ENCODE results near the gene NUAK1.

The NUAK1 gene

DNA sequence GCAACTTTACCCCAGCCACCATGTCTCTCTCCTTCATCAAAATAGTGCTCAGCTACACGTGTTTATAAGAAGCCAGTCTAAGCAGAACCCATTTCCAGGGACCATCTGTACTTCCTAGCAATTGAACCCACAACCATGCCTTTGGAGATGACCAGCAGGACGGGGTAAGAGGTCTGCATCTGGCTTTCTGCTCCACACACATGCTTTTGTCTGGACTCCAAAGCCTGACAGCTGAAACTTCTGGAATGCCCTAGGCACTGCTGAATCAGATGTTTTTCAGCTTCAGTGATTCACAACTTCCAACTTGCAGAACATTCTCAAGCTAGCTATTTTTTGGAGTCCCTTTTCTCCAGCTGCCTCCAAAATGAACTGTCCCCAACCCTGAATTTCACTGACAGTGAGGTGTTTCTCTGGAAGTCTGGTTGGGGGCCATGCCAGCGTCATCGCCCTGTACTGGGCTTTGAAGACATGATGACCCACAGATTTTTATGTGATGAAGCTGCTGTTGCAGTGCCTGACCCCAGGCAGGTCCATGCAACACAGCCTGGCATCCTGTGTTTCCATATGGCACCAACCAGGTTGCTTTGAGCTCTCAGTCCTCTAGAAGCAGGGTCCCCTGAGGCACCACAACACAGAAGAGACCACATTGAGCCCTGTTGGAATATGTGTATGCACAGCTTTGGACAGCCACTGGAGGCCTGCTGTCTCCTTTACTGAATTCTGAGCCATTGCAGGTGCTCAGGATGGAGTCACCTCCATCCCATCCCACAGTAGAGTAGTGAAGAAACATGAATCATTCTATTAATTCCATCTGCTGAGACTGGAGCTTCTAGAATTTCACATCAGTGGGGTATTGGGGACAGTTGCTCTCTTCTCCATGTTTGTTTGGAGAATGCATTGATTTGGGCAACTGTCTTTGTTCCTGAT lies 80.2 kb downstream of the NUAK1 start:
- H3K27ac ChIP-seq (replicated peaks; ENCODE audit: low read length) = no peak overlapping the region
- H3K14ac ChIP-seq (ENCODE audit: low read length) = no peak overlapping the region
- H2BK120ac ChIP-seq (ENCODE audit: low read depth, low read length) = no peak overlapping the region
- no peak overlapping the region for H2BK5ac ChIP-seq (ENCODE audit: low read length)
- H3K4me2 ChIP-seq (ENCODE audit: insufficient read depth, low read length, poor library complexity, severe bottlenecking) = no peak overlapping the region
- WGBS, 2 donors (ENCODE audit: extremely low coverage in 2 of 2, insufficient read length in 2 of 2, insufficient replicate concordance in 1 of 2) = no CpG with 5 or more reads among the region's 4 CpGs
- H3K23ac ChIP-seq (ENCODE audit: low read depth, low read length, poor library complexity) = no peak overlapping the region
- no peak overlapping the region for H2BK12ac ChIP-seq (ENCODE audit: low read length)
- H2AFZ ChIP-seq (ENCODE audit: low read length) = no peak overlapping the region
- no peak overlapping the region for H3K4ac ChIP-seq (ENCODE audit: low read length)
- peaks cover 0 to 8% of the 10 kb centered on the region in 2 donors for H3K9me3 ChIP-seq (replicated peaks in 1 of 2; ENCODE audit: control insufficient read depth in 2 of 2, insufficient read depth in 1 of 2, low read depth in 1 of 2, low read length in 2 of 2)
- H4K8ac ChIP-seq (ENCODE audit: low read depth, low read length) = no peak overlapping the region
- H3K27me3 ChIP-seq (ENCODE audit: control insufficient read depth in 3 of 3, insufficient read depth in 3 of 3, low read depth in 1 of 3, low read length in 3 of 3) = no peaks in the 10 kb centered on the region
- no peak overlapping the region for H2AK5ac ChIP-seq (ENCODE audit: low read depth, low read length)
- no peak overlapping the region for H3K9ac ChIP-seq (ENCODE audit: low read depth, low read length, poor library complexity)
- no peaks in the 10 kb centered on the region for H3K79me1 ChIP-seq (ENCODE audit: low read depth, low read length)
- DNase-seq (ENCODE audit: low spot score) = no peak
- H3K36me3 ChIP-seq (replicated peaks in 1 of 2; ENCODE audit: control insufficient read depth in 2 of 2, insufficient read depth in 2 of 2, low read length in 2 of 2) = peaks cover 0 to 12% of the 10 kb centered on the region in 2 donors
- H3K4me3 ChIP-seq (ENCODE audit: low read length in 2 of 2) = no peak overlapping the region
- no peak overlapping the region for H2BK15ac ChIP-seq (ENCODE audit: low read length)
- H3K4me1 ChIP-seq (ENCODE audit: control insufficient read depth in 2 of 2, insufficient read depth in 1 of 2, low read depth in 1 of 2, low read length in 2 of 2) = no peaks in the 10 kb centered on the region
- no peak overlapping the region for H4K91ac ChIP-seq (ENCODE audit: low read depth, low read length, poor library complexity)
- H3K18ac ChIP-seq (ENCODE audit: low read length) = no peak overlapping the region

DNA sequence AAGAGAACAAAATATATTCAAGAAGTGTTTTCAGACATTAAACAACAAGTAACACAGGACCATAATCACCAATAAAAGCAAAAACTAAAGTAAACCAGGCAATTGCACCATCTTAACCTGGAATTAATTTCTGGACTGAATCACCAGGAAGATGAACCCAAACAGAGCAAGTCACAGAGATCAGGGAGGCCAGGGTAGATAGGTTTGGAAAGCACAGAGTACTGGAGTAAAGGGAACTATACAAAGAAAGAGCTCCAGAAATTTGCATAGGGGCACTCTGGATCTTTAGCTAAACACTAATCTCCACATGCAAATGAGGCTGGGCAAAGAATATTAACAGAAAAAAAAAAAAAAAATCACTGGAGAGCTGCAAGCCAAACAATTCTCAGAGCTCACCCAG lies 84.7 kb downstream of the NUAK1 start:
- H3K9ac ChIP-seq (ENCODE audit: low read depth, low read length, poor library complexity) = no peak overlapping the region
- H4K8ac ChIP-seq (ENCODE audit: low read depth, low read length) = no peak overlapping the region
- DNase-seq (ENCODE audit: low spot score) = no peak
- H3K27me3 ChIP-seq (ENCODE audit: control insufficient read depth in 3 of 3, insufficient read depth in 3 of 3, low read depth in 1 of 3, low read length in 3 of 3) = no peaks in the 10 kb centered on the region
- no peak overlapping the region for H3K14ac ChIP-seq (ENCODE audit: low read length)
- no peak overlapping the region for H3K18ac ChIP-seq (ENCODE audit: low read length)
- no peak overlapping the region for H3K27ac ChIP-seq (replicated peaks; ENCODE audit: low read length)
- no peak overlapping the region for H2BK5ac ChIP-seq (ENCODE audit: low read length)
- no peaks in the 10 kb centered on the region for H3K79me1 ChIP-seq (ENCODE audit: low read depth, low read length)
- H4K91ac ChIP-seq (ENCODE audit: low read depth, low read length, poor library complexity) = no peak overlapping the region
- H2AK5ac ChIP-seq (ENCODE audit: low read depth, low read length) = no peak overlapping the region
- no peak overlapping the region for H2BK120ac ChIP-seq (ENCODE audit: low read depth, low read length)
- H3K4me3 ChIP-seq (ENCODE audit: low read length in 2 of 2) = no peak overlapping the region
- H3K4me2 ChIP-seq (ENCODE audit: insufficient read depth, low read length, poor library complexity, severe bottlenecking) = no peak overlapping the region
- no peak overlapping the region for H3K23ac ChIP-seq (ENCODE audit: low read depth, low read length, poor library complexity)
- H2BK12ac ChIP-seq (ENCODE audit: low read length) = no peak overlapping the region
- H3K4me1 ChIP-seq (ENCODE audit: control insufficient read depth in 2 of 2, insufficient read depth in 1 of 2, low read depth in 1 of 2, low read length in 2 of 2) = no peaks in the 10 kb centered on the region
- H2AFZ ChIP-seq (ENCODE audit: low read length) = no peak overlapping the region
- H3K9me3 ChIP-seq (replicated peaks in 1 of 2; ENCODE audit: control insufficient read depth in 2 of 2, insufficient read depth in 1 of 2, low read depth in 1 of 2, low read length in 2 of 2) = peaks cover 0 to 8% of the 10 kb centered on the region in 2 donors
- H3K36me3 ChIP-seq (replicated peaks in 1 of 2; ENCODE audit: control insufficient read depth in 2 of 2, insufficient read depth in 2 of 2, low read length in 2 of 2) = no peaks in the 10 kb centered on the region
- no peak overlapping the region for H2BK15ac ChIP-seq (ENCODE audit: low read length)
- H3K4ac ChIP-seq (ENCODE audit: low read length) = no peak overlapping the region

DNA sequence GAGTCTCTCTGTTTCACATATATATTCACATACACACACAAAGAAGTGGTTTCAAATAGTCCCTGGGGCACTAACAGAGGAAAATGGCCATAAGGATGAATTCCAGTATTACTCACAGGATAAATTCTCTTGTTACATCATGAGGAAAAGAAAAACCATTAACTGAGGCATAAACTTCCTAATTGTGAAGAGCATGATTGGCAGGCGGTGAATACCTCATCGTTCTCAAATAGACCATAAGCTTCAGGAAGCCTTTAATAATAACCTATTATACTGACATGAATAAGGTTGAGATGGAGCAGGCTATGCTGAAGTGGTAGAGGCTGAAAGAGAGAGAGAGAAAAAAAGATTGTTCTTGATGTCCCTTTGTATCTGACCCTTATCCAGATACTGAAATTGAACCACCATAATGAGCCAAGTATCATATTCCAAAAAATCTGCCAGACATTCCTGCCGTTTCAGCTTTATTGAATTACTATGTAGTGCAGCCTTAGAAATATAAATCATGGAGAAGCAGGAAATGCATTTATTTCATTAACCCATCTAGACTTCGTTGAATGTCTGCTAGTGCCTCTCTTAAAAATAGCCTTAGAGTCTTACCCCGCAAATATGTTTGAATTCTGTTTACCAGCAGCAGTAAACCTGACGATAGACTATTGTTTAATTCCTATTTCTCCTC lies 86.8 kb downstream of the NUAK1 start:
- Histone ChIP-seq H2BK15ac (ENCODE audit: low read length) (no peak overlapping the region), H2AK5ac (ENCODE audit: low read depth, low read length) (no peak overlapping the region), H3K27ac (replicated peaks; ENCODE audit: low read length) (no peak overlapping the region), H3K9ac (ENCODE audit: low read depth, low read length, poor library complexity) (no peak overlapping the region), H4K8ac (ENCODE audit: low read depth, low read length) (no peak overlapping the region), H3K4me1 (ENCODE audit: control insufficient read depth in 2 of 2, insufficient read depth in 1 of 2, low read depth in 1 of 2, low read length in 2 of 2) (no peaks in the 10 kb centered on the region), H4K91ac (ENCODE audit: low read depth, low read length, poor library complexity) (no peak overlapping the region), H3K4ac (ENCODE audit: low read length) (no peak overlapping the region), H3K9me3 (replicated peaks in 1 of 2; ENCODE audit: control insufficient read depth in 2 of 2, insufficient read depth in 1 of 2, low read depth in 1 of 2, low read length in 2 of 2) (peaks cover 0 to 8% of the 10 kb centered on the region in 2 donors), H2BK5ac (ENCODE audit: low read length) (no peak overlapping the region), H3K4me3 (ENCODE audit: low read length in 2 of 2) (no peak overlapping the region), H2AFZ (ENCODE audit: low read length) (no peak overlapping the region), H3K4me2 (ENCODE audit: insufficient read depth, low read length, poor library complexity, severe bottlenecking) (no peak overlapping the region), H3K79me1 (ENCODE audit: low read depth, low read length) (no peaks in the 10 kb centered on the region), H3K27me3 (ENCODE audit: control insufficient read depth in 3 of 3, insufficient read depth in 3 of 3, low read depth in 1 of 3, low read length in 3 of 3) (no peaks in the 10 kb centered on the region), H3K14ac (ENCODE audit: low read length) (no peak overlapping the region), H2BK120ac (ENCODE audit: low read depth, low read length) (no peak overlapping the region), H2BK12ac (ENCODE audit: low read length) (no peak overlapping the region), H3K18ac (ENCODE audit: low read length) (no peak overlapping the region), H3K23ac (ENCODE audit: low read depth, low read length, poor library complexity) (no peak overlapping the region), H3K36me3 (replicated peaks in 1 of 2; ENCODE audit: control insufficient read depth in 2 of 2, insufficient read depth in 2 of 2, low read length in 2 of 2) (no peaks in the 10 kb centered on the region)
- WGBS, 2 donors (ENCODE audit: extremely low coverage in 2 of 2, insufficient read length in 2 of 2, insufficient replicate concordance in 1 of 2) = no CpG with 5 or more reads among the region's 6 CpGs
- DNase-seq (ENCODE audit: low spot score) = no peak

DNA sequence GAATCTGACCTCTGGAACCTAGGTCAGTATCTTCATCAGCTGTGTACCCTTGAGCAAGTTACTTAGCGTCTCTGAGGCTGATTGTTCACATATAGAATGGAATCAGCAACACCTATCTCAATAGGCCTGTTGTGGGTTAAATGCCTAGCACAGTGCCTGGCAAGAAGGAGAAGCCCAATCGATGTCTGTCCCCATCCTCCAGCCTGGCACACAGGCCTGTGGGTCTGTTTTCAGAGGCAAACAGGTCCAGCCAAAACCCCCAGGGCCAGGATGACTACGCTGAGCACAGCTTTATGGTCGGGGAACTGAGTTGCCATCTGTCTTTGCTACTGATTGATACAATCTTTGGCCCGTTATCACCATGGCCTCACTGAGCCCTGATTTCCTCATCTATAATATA lies 89.2 kb downstream of the NUAK1 start:
- no peak overlapping the region for H2BK15ac ChIP-seq (ENCODE audit: low read length)
- H3K18ac ChIP-seq (ENCODE audit: low read length) = no peak overlapping the region
- H3K79me1 ChIP-seq (ENCODE audit: low read depth, low read length) = no peaks in the 10 kb centered on the region
- no peak overlapping the region for H2BK5ac ChIP-seq (ENCODE audit: low read length)
- H3K9ac ChIP-seq (ENCODE audit: low read depth, low read length, poor library complexity) = no peak overlapping the region
- H4K91ac ChIP-seq (ENCODE audit: low read depth, low read length, poor library complexity) = no peak overlapping the region
- H3K27ac ChIP-seq (replicated peaks; ENCODE audit: low read length) = no peak overlapping the region
- no peak overlapping the region for H2AK5ac ChIP-seq (ENCODE audit: low read depth, low read length)
- no peak overlapping the region for H3K4ac ChIP-seq (ENCODE audit: low read length)
- H3K9me3 ChIP-seq (replicated peaks in 1 of 2; ENCODE audit: control insufficient read depth in 2 of 2, insufficient read depth in 1 of 2, low read depth in 1 of 2, low read length in 2 of 2) = no peaks in the 10 kb centered on the region
- H3K23ac ChIP-seq (ENCODE audit: low read depth, low read length, poor library complexity) = no peak overlapping the region
- WGBS, 2 donors (ENCODE audit: extremely low coverage in 2 of 2, insufficient read length in 2 of 2, insufficient replicate concordance in 1 of 2) = no CpG with 5 or more reads among the region's 5 CpGs
- H3K4me3 ChIP-seq (ENCODE audit: low read length in 2 of 2) = no peak overlapping the region
- no peak overlapping the region for H2BK12ac ChIP-seq (ENCODE audit: low read length)
- H3K36me3 ChIP-seq (replicated peaks in 1 of 2; ENCODE audit: control insufficient read depth in 2 of 2, insufficient read depth in 2 of 2, low read length in 2 of 2) = no peaks in the 10 kb centered on the region
- DNase-seq (ENCODE audit: low spot score) = no peak
- H3K27me3 ChIP-seq (ENCODE audit: control insufficient read depth in 3 of 3, insufficient read depth in 3 of 3, low read depth in 1 of 3, low read length in 3 of 3) = no peaks in the 10 kb centered on the region
- no peak overlapping the region for H4K8ac ChIP-seq (ENCODE audit: low read depth, low read length)
- H3K4me1 ChIP-seq (ENCODE audit: control insufficient read depth in 2 of 2, insufficient read depth in 1 of 2, low read depth in 1 of 2, low read length in 2 of 2) = peaks cover 0 to 5% of the 10 kb centered on the region in 2 donors
- no peak overlapping the region for H2AFZ ChIP-seq (ENCODE audit: low read length)
- H3K14ac ChIP-seq (ENCODE audit: low read length) = no peak overlapping the region
- no peak overlapping the region for H2BK120ac ChIP-seq (ENCODE audit: low read depth, low read length)
- no peak overlapping the region for H3K4me2 ChIP-seq (ENCODE audit: insufficient read depth, low read length, poor library complexity, severe bottlenecking)

Data from neuronal stem cell (in vitro differentiated cells).